Nephron (organoid): ENCODE data around the gene ASXL3.

Experiments used
- H3K27ac Mint-ChIP-seq, 3 experiments: 2 replicates each; pipeline ENCODE4 v1.8.0; 2020; ENCODE audit warnings: mixed read lengths in 3 of 3, mild to moderate bottlenecking in 2 of 3, moderate library complexity in 1 of 3
- H3K27me3 Mint-ChIP-seq: 2 replicates; pipeline ENCODE4 v1.8.0; 2021; ENCODE audit warnings: low read depth, mild to moderate bottlenecking, moderate library complexity, mixed read lengths
- H3K36me3 Mint-ChIP-seq: 2 replicates; pipeline ENCODE4 v1.8.0; 2020; ENCODE audit warnings: low read depth, mixed read lengths
- H3K4me1 Mint-ChIP-seq: 2 replicates; pipeline ENCODE4 v1.8.0; 2020; ENCODE audit warnings: mixed read lengths
- H3K4me3 Mint-ChIP-seq, 3 experiments: 2 replicates each; pipeline ENCODE4 v1.8.0; 2020; ENCODE audit warnings: mild to moderate bottlenecking in 3 of 3, mixed read lengths in 3 of 3, moderate library complexity in 2 of 3
- H3K9me3 Mint-ChIP-seq: 2 replicates; pipeline ENCODE4 v1.8.0; 2020; ENCODE audit warnings: mixed read lengths
- TF ChIP-seq, protein P1 (sequence below), 3 experiments: fragments of 200-600 bp; sonication (generic); IDR thresholded peaks; one replicate each; pipeline ENCODE4 v1.5.0; 2021; ENCODE audit warnings: antibody characterized with exemption in 3 of 3; ENCODE audit not compliant: unreplicated experiment in 3 of 3

Gene ASXL3

DNA sequence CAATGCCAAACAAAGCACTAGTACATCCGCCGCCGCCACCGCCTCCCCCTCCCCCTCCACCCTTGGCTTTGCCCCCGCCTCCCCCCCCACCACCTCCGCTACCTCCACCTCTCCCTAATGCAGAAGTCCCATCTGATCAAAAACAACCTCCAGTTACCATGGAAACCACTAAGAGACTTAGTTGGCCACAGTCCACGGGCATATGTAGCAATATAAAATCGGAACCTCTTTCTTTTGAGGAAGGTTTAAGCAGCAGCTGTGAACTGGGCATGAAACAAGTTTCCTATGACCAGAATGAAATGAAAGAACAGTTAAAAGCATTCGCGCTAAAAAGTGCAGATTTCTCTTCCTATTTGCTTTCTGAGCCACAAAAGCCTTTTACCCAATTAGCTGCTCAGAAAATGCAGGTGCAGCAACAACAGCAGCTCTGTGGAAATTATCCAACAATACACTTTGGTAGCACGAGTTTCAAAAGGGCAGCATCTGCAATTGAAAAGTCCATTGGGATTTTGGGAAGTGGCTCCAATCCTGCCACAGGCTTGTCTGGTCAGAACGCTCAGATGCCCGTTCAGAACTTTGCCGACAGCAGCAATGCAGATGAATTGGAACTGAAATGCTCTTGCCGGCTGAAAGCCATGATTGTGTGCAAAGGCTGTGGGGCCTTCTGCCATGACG is 168.0 kb downstream of the ASXL3 start:
- no peaks in the 10 kb centered on the region for H3K27me3 Mint-ChIP-seq
- no peak overlapping the region for H3K27ac Mint-ChIP-seq
- peaks cover 21% of the 10 kb centered on the region for H3K4me1 Mint-ChIP-seq
- peaks cover 49% of the 10 kb centered on the region for H3K36me3 Mint-ChIP-seq
- TF ChIP-seq, protein P1, sequence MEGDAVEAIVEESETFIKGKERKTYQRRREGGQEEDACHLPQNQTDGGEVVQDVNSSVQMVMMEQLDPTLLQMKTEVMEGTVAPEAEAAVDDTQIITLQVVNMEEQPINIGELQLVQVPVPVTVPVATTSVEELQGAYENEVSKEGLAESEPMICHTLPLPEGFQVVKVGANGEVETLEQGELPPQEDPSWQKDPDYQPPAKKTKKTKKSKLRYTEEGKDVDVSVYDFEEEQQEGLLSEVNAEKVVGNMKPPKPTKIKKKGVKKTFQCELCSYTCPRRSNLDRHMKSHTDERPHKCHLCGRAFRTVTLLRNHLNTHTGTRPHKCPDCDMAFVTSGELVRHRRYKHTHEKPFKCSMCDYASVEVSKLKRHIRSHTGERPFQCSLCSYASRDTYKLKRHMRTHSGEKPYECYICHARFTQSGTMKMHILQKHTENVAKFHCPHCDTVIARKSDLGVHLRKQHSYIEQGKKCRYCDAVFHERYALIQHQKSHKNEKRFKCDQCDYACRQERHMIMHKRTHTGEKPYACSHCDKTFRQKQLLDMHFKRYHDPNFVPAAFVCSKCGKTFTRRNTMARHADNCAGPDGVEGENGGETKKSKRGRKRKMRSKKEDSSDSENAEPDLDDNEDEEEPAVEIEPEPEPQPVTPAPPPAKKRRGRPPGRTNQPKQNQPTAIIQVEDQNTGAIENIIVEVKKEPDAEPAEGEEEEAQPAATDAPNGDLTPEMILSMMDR (IDR thresholded peaks at IDR 0.05; ENCODE audit: unreplicated experiment in 3 of 3): no peak
- no peak overlapping the region for H3K4me3 Mint-ChIP-seq
- no peaks in the 10 kb centered on the region for H3K9me3 Mint-ChIP-seq

DNA sequence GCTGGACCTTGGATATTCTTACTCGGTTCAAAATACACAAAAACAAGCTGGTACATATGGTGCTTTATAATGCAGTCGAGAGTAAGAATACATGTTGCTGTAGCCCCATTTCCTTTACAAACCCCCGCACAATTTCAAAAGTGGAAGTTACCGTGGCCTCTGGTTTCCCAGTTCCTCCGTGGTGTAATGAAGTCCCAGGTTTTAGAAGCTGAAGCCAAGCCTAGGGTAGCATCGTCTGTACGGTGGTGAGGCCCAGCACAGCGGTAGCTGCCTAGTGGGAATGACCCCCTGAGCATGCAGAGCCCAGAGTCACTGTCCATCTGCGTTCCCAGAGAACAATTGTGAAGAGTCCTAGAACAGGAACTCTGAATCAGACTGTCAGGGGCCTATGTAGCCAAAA is 171.8 kb downstream of the ASXL3 start:
- TF ChIP-seq, protein P1 (IDR thresholded peaks at IDR 0.05; ENCODE audit: unreplicated experiment in 3 of 3): no peak
- Mint-ChIP-seq H3K4me1 (peaks cover 21% of the 10 kb centered on the region), H3K27ac (peak overlapping the region; percentile 81 to 89 (median 86)), H3K36me3 (peaks cover 21% of the 10 kb centered on the region), H3K9me3 (no peaks in the 10 kb centered on the region), H3K27me3 (no peaks in the 10 kb centered on the region), H3K4me3 (no peak overlapping the region)

DNA sequence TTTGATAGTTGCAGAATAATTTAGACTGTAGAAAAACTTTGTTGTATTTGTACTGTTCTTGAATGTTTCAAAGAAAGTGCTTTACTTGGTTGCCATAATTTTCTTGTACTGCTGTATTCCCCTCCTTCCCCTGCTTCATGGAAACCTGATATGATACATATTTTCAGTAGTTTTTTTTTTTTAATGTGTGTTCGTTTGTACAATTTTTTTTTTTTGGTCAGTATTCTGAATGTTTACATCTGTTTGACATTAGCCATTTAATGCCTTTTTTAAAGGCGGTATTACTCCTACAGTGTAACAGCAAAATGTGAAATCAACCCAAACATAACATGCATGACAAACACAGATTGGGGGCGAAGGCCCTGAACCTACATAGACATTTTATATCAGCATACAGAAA is 172.3 kb downstream of the ASXL3 start:
- no peak overlapping the region for H3K4me3 Mint-ChIP-seq
- H3K27me3 Mint-ChIP-seq: no peaks in the 10 kb centered on the region
- TF ChIP-seq, protein P1 (IDR thresholded peaks at IDR 0.05; ENCODE audit: unreplicated experiment in 3 of 3): no peak
- no peaks in the 10 kb centered on the region for H3K9me3 Mint-ChIP-seq
- H3K27ac Mint-ChIP-seq: peak overlapping the region; percentile 81 to 89 (median 86)
- H3K36me3 Mint-ChIP-seq: peaks cover 16% of the 10 kb centered on the region
- H3K4me1 Mint-ChIP-seq: peaks cover 21% of the 10 kb centered on the region

DNA sequence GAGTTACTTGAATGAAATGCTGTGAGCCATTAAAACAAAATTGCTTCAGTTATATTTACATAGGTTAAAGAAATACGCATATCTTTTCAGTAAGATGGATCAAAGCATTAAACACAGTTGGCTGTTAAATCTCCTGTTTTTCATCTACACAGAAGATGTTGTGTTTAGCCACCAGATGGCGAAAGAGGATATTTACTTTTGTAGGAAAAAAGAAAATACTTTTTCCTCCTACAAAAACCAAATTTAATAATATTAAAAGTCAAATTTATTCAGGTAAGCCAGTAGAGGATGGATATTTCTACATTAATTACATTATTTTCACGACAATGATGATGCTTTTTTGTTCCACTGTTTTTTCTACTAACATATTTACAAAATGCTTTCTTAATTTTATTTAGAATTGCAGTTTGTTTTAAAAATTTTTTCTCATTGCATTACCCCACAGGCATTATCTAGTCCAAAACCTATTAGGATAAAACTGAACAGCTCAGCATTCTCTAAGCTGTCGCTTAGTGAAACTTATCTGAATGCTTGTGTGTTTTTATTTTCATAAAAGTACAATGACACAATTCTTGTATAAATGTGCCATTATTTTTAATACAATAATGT is 173.7 kb downstream of the ASXL3 start:
- no peaks in the 10 kb centered on the region for H3K9me3 Mint-ChIP-seq
- H3K27ac Mint-ChIP-seq: no peak overlapping the region
- H3K27me3 Mint-ChIP-seq: no peaks in the 10 kb centered on the region
- peaks cover 5% of the 10 kb centered on the region for H3K36me3 Mint-ChIP-seq
- H3K4me3 Mint-ChIP-seq: no peak overlapping the region
- H3K4me1 Mint-ChIP-seq: peaks cover 28% of the 10 kb centered on the region
- TF ChIP-seq, protein P1 (IDR thresholded peaks at IDR 0.05; ENCODE audit: unreplicated experiment in 3 of 3): peak; percentile 61 to 72 (median 61)

DNA sequence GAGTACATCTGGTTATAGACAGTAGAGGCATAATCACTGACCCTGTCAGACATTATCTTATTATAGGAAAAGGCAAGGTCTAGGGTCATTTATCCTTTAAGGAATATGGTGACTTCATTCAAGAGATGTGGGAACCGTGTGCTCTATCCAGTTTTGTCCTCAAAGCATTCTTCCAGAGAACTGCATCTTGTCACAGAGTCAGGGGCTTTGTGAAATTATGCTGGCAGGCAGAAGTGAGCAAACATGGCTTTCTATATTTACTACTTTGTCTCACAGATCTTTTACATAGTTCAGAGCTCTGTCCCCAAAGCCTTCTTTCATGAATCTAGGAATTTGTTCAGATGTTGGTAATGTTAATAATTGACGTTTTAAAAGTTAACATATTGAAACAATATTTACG is 177.4 kb downstream of the ASXL3 start:
- Mint-ChIP-seq H3K27ac (no peak overlapping the region), H3K36me3 (no peaks in the 10 kb centered on the region), H3K9me3 (peaks cover 2% of the 10 kb centered on the region), H3K4me1 (peaks cover 11% of the 10 kb centered on the region), H3K27me3 (no peaks in the 10 kb centered on the region), H3K4me3 (no peak overlapping the region)
- TF ChIP-seq, protein P1 (IDR thresholded peaks at IDR 0.05; ENCODE audit: unreplicated experiment in 3 of 3): no peak
